Transverse colon (tissue), 3 donors: ENCODE data around the gene YAP1.

Source experiments
- EP300 ChIP-seq: sonication (generic); formaldehyde crosslinking; IDR thresholded peaks from one replicate; pipeline ENCODE4 v1.6.1; 2017; ENCODE audit warnings: antibody characterized with exemption, low read depth
- TF ChIP-seq, protein P1 (sequence below), 5 experiments: fragments of 200-600 bp in 3 of 5; fragments of 450-650 bp in 2 of 5; sonication (generic) in 3 of 5; IDR thresholded peaks; 1 replicate in 2 of 5; 2 replicates in 3 of 5; pipeline ENCODE4 v1.5.1; 2016 to 2017; ENCODE audit warnings: antibody characterized with exemption in 5 of 5, inconsistent platforms in 3 of 5, mild to moderate bottlenecking in 2 of 5, moderate library complexity in 1 of 5

DNA sequence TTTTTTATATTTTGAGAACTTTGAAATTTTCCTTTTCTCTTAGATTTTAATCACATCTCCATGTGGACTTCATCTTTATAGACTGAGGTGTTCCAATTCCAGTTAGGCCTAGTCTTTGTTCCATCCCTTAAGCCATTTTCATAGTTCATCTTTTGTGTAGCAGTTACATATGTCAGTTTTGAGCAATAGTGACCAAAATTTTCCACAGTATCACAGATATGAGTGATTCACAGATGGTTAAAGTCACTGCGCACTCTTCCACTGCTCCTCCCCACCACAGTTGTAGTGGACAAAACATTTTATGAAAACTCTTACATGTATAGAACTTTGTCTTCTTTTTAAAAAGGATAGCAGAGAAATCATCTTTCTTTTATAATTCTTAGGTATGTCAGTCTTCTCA, 42.8 kb downstream of the YAP1 start:
- TF ChIP-seq, protein P1, sequence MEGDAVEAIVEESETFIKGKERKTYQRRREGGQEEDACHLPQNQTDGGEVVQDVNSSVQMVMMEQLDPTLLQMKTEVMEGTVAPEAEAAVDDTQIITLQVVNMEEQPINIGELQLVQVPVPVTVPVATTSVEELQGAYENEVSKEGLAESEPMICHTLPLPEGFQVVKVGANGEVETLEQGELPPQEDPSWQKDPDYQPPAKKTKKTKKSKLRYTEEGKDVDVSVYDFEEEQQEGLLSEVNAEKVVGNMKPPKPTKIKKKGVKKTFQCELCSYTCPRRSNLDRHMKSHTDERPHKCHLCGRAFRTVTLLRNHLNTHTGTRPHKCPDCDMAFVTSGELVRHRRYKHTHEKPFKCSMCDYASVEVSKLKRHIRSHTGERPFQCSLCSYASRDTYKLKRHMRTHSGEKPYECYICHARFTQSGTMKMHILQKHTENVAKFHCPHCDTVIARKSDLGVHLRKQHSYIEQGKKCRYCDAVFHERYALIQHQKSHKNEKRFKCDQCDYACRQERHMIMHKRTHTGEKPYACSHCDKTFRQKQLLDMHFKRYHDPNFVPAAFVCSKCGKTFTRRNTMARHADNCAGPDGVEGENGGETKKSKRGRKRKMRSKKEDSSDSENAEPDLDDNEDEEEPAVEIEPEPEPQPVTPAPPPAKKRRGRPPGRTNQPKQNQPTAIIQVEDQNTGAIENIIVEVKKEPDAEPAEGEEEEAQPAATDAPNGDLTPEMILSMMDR (IDR thresholded peaks at IDR 0.05), result no peak
- no peak for TF ChIP-seq EP300
